Testis (tissue), 3 donors: ENCODE results near the gene NFIB. TPM values are rescaled to one million over a fixed set of nuclear protein-coding genes. Genes with fewer than 3 reads are reported as not detected.

Source experiments
- DNase-seq: peaks from one replicate; pipeline ENCODE4 v3.0.0-alpha.2; 2019
- H3K27ac ChIP-seq, 2 donors: fragments of 200-600 bp; sonication (generic); one replicate each; pipeline ENCODE4 v1.5.1; 2019
- H3K27me3 ChIP-seq: fragments of 200-600 bp; sonication (generic); one replicate; pipeline ENCODE4 v1.5.1; 2019
- H3K36me3 ChIP-seq: fragments of 200-600 bp; sonication (generic); one replicate; pipeline ENCODE4 v1.5.1; 2017; ENCODE audit warnings: low read depth; ENCODE audit errors: missing control alignments
- H3K4me1 ChIP-seq: fragments of 200-600 bp; sonication (generic); one replicate; pipeline ENCODE4 v1.5.1; 2019
- H3K4me3 ChIP-seq, 2 donors: fragments of 200-600 bp; sonication (generic); one replicate each; pipeline ENCODE4 v1.5.1; 2017 to 2019
- H3K9me3 ChIP-seq: fragments of 200-600 bp; sonication (generic); one replicate; pipeline ENCODE4 v1.5.1; 2017
- CTCF ChIP-seq, 3 experiments: fragments of 450-650 bp in 2 of 3; fragments of 200-600 bp in 1 of 3; sonication (generic) in 1 of 3; IDR thresholded peaks; one replicate each; pipeline ENCODE4 v1.5.1; 2016 to 2019; ENCODE audit warnings: antibody characterized with exemption in 3 of 3, mild to moderate bottlenecking in 2 of 3, moderate library complexity in 1 of 3
- POLR2A ChIP-seq: fragments of 450-650 bp; IDR thresholded peaks from one replicate; pipeline ENCODE4 v1.6.1; 2017; ENCODE audit warnings: antibody characterized with exemption, mild to moderate bottlenecking, moderate library complexity
- WGBS, 2 donors: methylation state at CpG; one replicate each; pipeline ENCODE4 v1.1.5; 2018; 5-methylcytosine and 5-hydroxymethylcytosine counted together
- intact Hi-C: fragments of 100-400 bp; cut with DNase I; formaldehyde crosslinking; loops from one replicate; pipeline ENCODE4 v1.15.1; 2023; ENCODE audit warnings: low total_unique reads
- polyA plus RNA-seq: library from polyadenylated mRNA; stranded (reverse); fragments of 350-450 nt; fragmentation: Illumina TruSeq; extraction: RNeasy Lipid Tissue Mini Kit (QIAGEN cat#74804); gene quantifications from one replicate; pipeline ENCODE4 v1.2.3, GENCODE V29; 2014; ENCODE audit warnings: low read depth, low replicate concordance; ENCODE audit not compliant: insufficient read depth
- total RNA-seq, 2 donors: library from RNA; depleted of rRNA; stranded (reverse); fragments of >200 nt; gene quantifications; one replicate each; pipeline ENCODE4 v1.2.3, GENCODE V29; 2016

The NFIB gene
- total and polyA plus RNA-seq, 3 donors from 2014 or later = 8.4 to 34.7 (median 23.1) TPM

GRCh38 chr9:14339746-14340145 is 25.8 kb upstream of the NFIB start:
- WGBS, 2 donors = 86 to 96% methylated on average over 2 of the region's 2 CpGs
- no peak for TF ChIP-seq POLR2A
- no peak for TF ChIP-seq CTCF (IDR thresholded peaks at IDR 0.05)
- H3K27me3 ChIP-seq = no peaks in the 10 kb centered on the region
- H3K4me3 ChIP-seq = no peak overlapping the region
- H3K36me3 ChIP-seq = no peaks in the 10 kb centered on the region
- intact Hi-C loops = no loop called here
- H3K4me1 ChIP-seq = no peaks in the 10 kb centered on the region
- no peaks in the 10 kb centered on the region for H3K9me3 ChIP-seq
- no peak overlapping the region for H3K27ac ChIP-seq
- no peak for DNase-seq

GRCh38 chr9:14337615-14338014 is 23.7 kb upstream of the NFIB start:
- no peaks in the 10 kb centered on the region for H3K9me3 ChIP-seq
- no peak for DNase-seq
- H3K4me1 ChIP-seq = no peaks in the 10 kb centered on the region
- intact Hi-C loops = no loop called here
- no peak overlapping the region for H3K4me3 ChIP-seq
- no peaks in the 10 kb centered on the region for H3K27me3 ChIP-seq
- WGBS, 2 donors = 56 to 57% methylated on average over 4 of the region's 4 CpGs
- no peak overlapping the region for H3K27ac ChIP-seq
- TF ChIP-seq CTCF (IDR thresholded peaks at IDR 0.05) (no peak), POLR2A (no peak)
- no peaks in the 10 kb centered on the region for H3K36me3 ChIP-seq

- no peak for DNase-seq
- Histone ChIP-seq H3K27me3 (no peaks in the 10 kb centered on the region), H3K4me3 (no peak overlapping the region), H3K9me3 (no peaks in the 10 kb centered on the region), H3K4me1 (no peaks in the 10 kb centered on the region), H3K27ac (no peak overlapping the region), H3K36me3 (no peaks in the 10 kb centered on the region)
- TF ChIP-seq CTCF (IDR thresholded peaks at IDR 0.05) = no peak
- no peak for TF ChIP-seq POLR2A
- WGBS, 2 donors = 90 to 100% methylated on average over 1 of the region's 1 CpG
- intact Hi-C loops = no loop called here
These were observed 22.3 kb upstream of the NFIB start for GRCh38 chr9:14336244-14336643.

GRCh38 chr9:14331120-14331519 is 17.2 kb upstream of the NFIB start:
- Histone ChIP-seq H3K4me1 (no peaks in the 10 kb centered on the region), H3K4me3 (no peak overlapping the region), H3K9me3 (no peaks in the 10 kb centered on the region), H3K36me3 (no peaks in the 10 kb centered on the region), H3K27ac (no peak overlapping the region), H3K27me3 (no peaks in the 10 kb centered on the region)
- no peak for DNase-seq
- TF ChIP-seq CTCF (IDR thresholded peaks at IDR 0.05) = no peak
- no peak for TF ChIP-seq POLR2A
- WGBS, 2 donors = 77 to 84% methylated on average over 3 of the region's 3 CpGs
- intact Hi-C loops = no loop called here

GRCh38 chr9:14327036-14327435 is 13.1 kb upstream of the NFIB start:
- Histone ChIP-seq H3K27ac (no peak overlapping the region), H3K4me1 (no peaks in the 10 kb centered on the region), H3K9me3 (no peaks in the 10 kb centered on the region), H3K36me3 (no peaks in the 10 kb centered on the region), H3K4me3 (no peak overlapping the region), H3K27me3 (no peaks in the 10 kb centered on the region)
- no peak for DNase-seq
- TF ChIP-seq POLR2A (no peak), CTCF (IDR thresholded peaks at IDR 0.05) (no peak)
- 95% methylated on average over 4 of the region's 4 CpGs for WGBS, 2 donors
- intact Hi-C loops = no loop called here
